ENCODE data around the gene ALDH1A1.

- TF ChIP-seq CTCF (conservative IDR thresholded peaks at IDR 0.05) = no peak
- no peak for TF ChIP-seq EZH2 (IDR thresholded peaks at IDR 0.05; ENCODE audit: low read depth)
Measured at GRCh38 chr9:72864327-72864726, 88.5 kb downstream of the ALDH1A1 start.

Data from PC-9 (cell line).